Measurements from ENCODE around the gene RUNDC3A.

RUNDC3A gene

GRCh38 chr17:44281570-44281969 is 26.8 kb upstream of the RUNDC3A start:
- in situ Hi-C loops (cut with MboI; ENCODE audit: low pct_unique_long_range_greater_than_20kb, low sequenced_read_pairs) = no loop called here
- DNase-seq = no peak

- in situ Hi-C loops (cut with MboI; ENCODE audit: low pct_unique_long_range_greater_than_20kb, low sequenced_read_pairs) = no loop called here
These were observed 26.1 kb upstream of the RUNDC3A start for GRCh38 chr17:44282264-44282663.

GRCh38 chr17:44283344-44284023 is 24.9 kb upstream of the RUNDC3A start:
- no peak for DNase-seq
- in situ Hi-C loops (cut with MboI; ENCODE audit: low pct_unique_long_range_greater_than_20kb, low sequenced_read_pairs) = no loop called here

More at GRCh38 chr17:44282264-44282663, 26.1 kb upstream of the RUNDC3A start:
- DNase-seq = no peak

GRCh38 chr17:44284024-44284400 is 24.4 kb upstream of the RUNDC3A start:
- in situ Hi-C loops (cut with MboI; ENCODE audit: low pct_unique_long_range_greater_than_20kb, low sequenced_read_pairs) = no loop called here
- no peak for DNase-seq

- in situ Hi-C loops (cut with MboI; ENCODE audit: low pct_unique_long_range_greater_than_20kb, low sequenced_read_pairs) = no loop called here
- DNase-seq = no peak
These were observed 20.8 kb upstream of the RUNDC3A start for GRCh38 chr17:44287651-44288050.

- in situ Hi-C loops (cut with MboI; ENCODE audit: low pct_unique_long_range_greater_than_20kb, low sequenced_read_pairs) = no loop called here
- DNase-seq = no peak
These were observed 14.7 kb upstream of the RUNDC3A start for GRCh38 chr17:44293509-44294226.

GRCh38 chr17:44297975-44298374 is 10.4 kb upstream of the RUNDC3A start:
- no peak for DNase-seq
- in situ Hi-C loops (cut with MboI; ENCODE audit: low pct_unique_long_range_greater_than_20kb, low sequenced_read_pairs) = no loop called here

GRCh38 chr17:44304651-44305050 is 3.8 kb upstream of the RUNDC3A start:
- in situ Hi-C loops (cut with MboI; ENCODE audit: low pct_unique_long_range_greater_than_20kb, low sequenced_read_pairs) = no loop called here
- no peak for DNase-seq

GRCh38 chr17:44307387-44308186 is 814 bp upstream of the RUNDC3A start:
- in situ Hi-C loops (cut with MboI; ENCODE audit: low pct_unique_long_range_greater_than_20kb, low sequenced_read_pairs) = no loop called here
- no peak for DNase-seq

- in situ Hi-C loops (cut with MboI; ENCODE audit: low pct_unique_long_range_greater_than_20kb, low sequenced_read_pairs) = no loop called here
- DNase-seq = no peak
These were observed 464 bp downstream of the RUNDC3A start for GRCh38 chr17:44308865-44309264.

GRCh38 chr17:44309472-44309871 is 1.1 kb downstream of the RUNDC3A start:
- no peak for DNase-seq
- in situ Hi-C loops (cut with MboI; ENCODE audit: low pct_unique_long_range_greater_than_20kb, low sequenced_read_pairs) = no loop called here

GRCh38 chr17:44310188-44310587 is 1.8 kb downstream of the RUNDC3A start:
- peak; percentile 65 for DNase-seq
- in situ Hi-C loops (cut with MboI; ENCODE audit: low pct_unique_long_range_greater_than_20kb, low sequenced_read_pairs) = no loop called here

GRCh38 chr17:44310609-44311376 is 2.4 kb downstream of the RUNDC3A start:
- DNase-seq = no peak
- in situ Hi-C loops (cut with MboI; ENCODE audit: low pct_unique_long_range_greater_than_20kb, low sequenced_read_pairs) = no loop called here

- DNase-seq = no peak
- in situ Hi-C loops (cut with MboI; ENCODE audit: low pct_unique_long_range_greater_than_20kb, low sequenced_read_pairs) = no loop called here
These were observed 3.3 kb downstream of the RUNDC3A start for GRCh38 chr17:44311562-44312181.

GRCh38 chr17:44312396-44313104 is 4.1 kb downstream of the RUNDC3A start:
- in situ Hi-C loops (cut with MboI; ENCODE audit: low pct_unique_long_range_greater_than_20kb, low sequenced_read_pairs) = no loop called here
- no peak for DNase-seq

GRCh38 chr17:44314031-44314430 is 5.6 kb downstream of the RUNDC3A start:
- DNase-seq = no peak
- in situ Hi-C loops (cut with MboI; ENCODE audit: low pct_unique_long_range_greater_than_20kb, low sequenced_read_pairs) = no loop called here

- in situ Hi-C loops (cut with MboI; ENCODE audit: low pct_unique_long_range_greater_than_20kb, low sequenced_read_pairs) = no loop called here
- DNase-seq = no peak
These were observed 6.1 kb downstream of the RUNDC3A start for GRCh38 chr17:44314524-44314868.

GRCh38 chr17:44314869-44315661 is 6.7 kb downstream of the RUNDC3A start:
- no peak for DNase-seq
- in situ Hi-C loops (cut with MboI; ENCODE audit: low pct_unique_long_range_greater_than_20kb, low sequenced_read_pairs) = no loop called here
